Measurements from ENCODE around the gene COLGALT1. TPM values are rescaled to one million over a fixed set of nuclear protein-coding genes. Genes with fewer than 3 reads are reported as not detected.
"Not testable (repeated sequence)": the region's sequence is repeated elsewhere in the genome, so short reads cannot be mapped to it uniquely, and the experiment has no call there.

COLGALT1 gene
- total RNA-seq, 1 donor from 2014 or later, result 107 TPM

- DNase-seq (ENCODE audit: low read depth, low spot score), result no peak
These were observed 22.9 kb upstream of the COLGALT1 start for GRCh38 chr19:17532557-17532956.

- no peak for DNase-seq (ENCODE audit: low read depth, low spot score)
These were observed 20.7 kb upstream of the COLGALT1 start for GRCh38 chr19:17534767-17535166.

- DNase-seq (ENCODE audit: low read depth, low spot score), result no peak
These were observed 18.5 kb upstream of the COLGALT1 start for GRCh38 chr19:17536955-17537354.

GRCh38 chr19:17538684-17539237, 16.7 kb upstream of the COLGALT1 start:
- DNase-seq (ENCODE audit: low read depth, low spot score), result no peak

GRCh38 chr19:17539238-17540117, 16.0 kb upstream of the COLGALT1 start:
- DNase-seq (ENCODE audit: low read depth, low spot score), result peak; percentile 81

GRCh38 chr19:17540174-17540573, 15.3 kb upstream of the COLGALT1 start:
- DNase-seq (ENCODE audit: low read depth, low spot score), result no peak

- DNase-seq (ENCODE audit: low read depth, low spot score), result no peak
These were observed 14.2 kb upstream of the COLGALT1 start for GRCh38 chr19:17541184-17541759.

GRCh38 chr19:17542042-17542441, 13.4 kb upstream of the COLGALT1 start:
- no peak for DNase-seq (ENCODE audit: low read depth, low spot score)

GRCh38 chr19:17542793-17543582, 12.5 kb upstream of the COLGALT1 start:
- no peak for DNase-seq (ENCODE audit: low read depth, low spot score)

GRCh38 chr19:17543986-17544385, 11.5 kb upstream of the COLGALT1 start:
- DNase-seq (ENCODE audit: low read depth, low spot score), result no peak

GRCh38 chr19:17544418-17544817, 11.0 kb upstream of the COLGALT1 start:
- DNase-seq (ENCODE audit: low read depth, low spot score), result no peak

- DNase-seq (ENCODE audit: low read depth, low spot score), result no peak
These were observed 7.3 kb upstream of the COLGALT1 start for GRCh38 chr19:17548145-17548544.

GRCh38 chr19:17549085-17549740, 6.2 kb upstream of the COLGALT1 start:
- DNase-seq (ENCODE audit: low read depth, low spot score), result no peak

GRCh38 chr19:17550076-17550667, 5.3 kb upstream of the COLGALT1 start:
- DNase-seq (ENCODE audit: low read depth, low spot score), result no peak

GRCh38 chr19:17552735-17553134, 2.7 kb upstream of the COLGALT1 start:
- not testable (repeated sequence) for DNase-seq (ENCODE audit: low read depth, low spot score)

- DNase-seq (ENCODE audit: low read depth, low spot score), result peak; percentile 100
These were observed 2.2 kb upstream of the COLGALT1 start for GRCh38 chr19:17553256-17553655.

GRCh38 chr19:17554968-17555479, 425 bp upstream of the COLGALT1 start:
- DNase-seq (ENCODE audit: low read depth, low spot score), result no peak

GRCh38 chr19:17555929-17556813, 722 bp downstream of the COLGALT1 start:
- DNase-seq (ENCODE audit: low read depth, low spot score), result no peak

GRCh38 chr19:17556995-17557394, 1.5 kb downstream of the COLGALT1 start:
- DNase-seq (ENCODE audit: low read depth, low spot score), result no peak

- no peak for DNase-seq (ENCODE audit: low read depth, low spot score)
These were observed 2.0 kb downstream of the COLGALT1 start for GRCh38 chr19:17557466-17557865.

Measured in pulmonary artery endothelial cell (primary cell).